ENCODE data around the gene HOXD13. TPM values are rescaled to one million over a fixed set of nuclear protein-coding genes. Genes with fewer than 3 reads are reported as not detected.
A peak's percentile ranks its signal among the peaks of the same experiment; 100 is the strongest.

Gene HOXD13
- total and polyA plus RNA-seq, 2 donors (not counting 3 experiments of a cell fraction or from before 2014, with no cell fraction given), result not detected

DNA sequence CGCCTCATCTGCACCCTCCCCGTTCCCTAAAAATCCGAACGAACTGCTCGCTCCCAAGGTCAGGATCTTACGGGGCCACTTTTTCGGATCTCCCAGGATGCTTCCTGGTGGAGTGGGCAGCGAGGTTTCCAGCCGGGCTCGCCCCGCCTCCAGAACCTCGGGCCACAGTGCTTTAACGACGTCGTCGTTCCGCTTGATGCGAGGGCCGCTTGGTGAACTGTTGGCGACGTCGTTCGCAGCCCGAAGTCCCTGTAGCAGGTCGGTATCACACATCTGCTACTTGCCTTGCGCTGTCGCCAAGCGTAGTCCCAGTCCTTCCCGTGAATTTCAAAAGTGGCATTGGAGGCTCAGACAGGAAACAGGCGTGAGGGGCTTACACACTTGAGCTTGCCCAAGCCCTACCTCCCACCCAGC, 24.1 kb upstream of the HOXD13 start:
- Histone ChIP-seq H3K4me3 (replicated peaks in 1 of 3; ENCODE audit: insufficient read depth in 1 of 3, low read depth in 1 of 3, low read length in 3 of 3) (no peak overlapping the region), H3K9me1 (replicated peaks; ENCODE audit: control insufficient read depth, extremely low read depth, insufficient read depth, low read length) (no peaks in the 10 kb centered on the region), H3K36me3 (ENCODE audit: control insufficient read depth in 2 of 2, extremely low read depth in 1 of 2, insufficient read depth in 2 of 2, low read length in 2 of 2) (no peaks in the 10 kb centered on the region), H3K27ac (ENCODE audit: insufficient read depth, low read depth, low read length) (no peak overlapping the region), H3K79me2 (ENCODE audit: control insufficient read depth, insufficient read depth, low read length) (no peaks in the 10 kb centered on the region), H3K27me3 (ENCODE audit: control insufficient read depth in 2 of 2, insufficient read depth in 2 of 2, low read length in 2 of 2) (peaks cover 84 to 97% of the 10 kb centered on the region in 2 experiments), H3K4me1 (ENCODE audit: control insufficient read depth, extremely low read depth, insufficient read depth, low read length) (peaks cover 5% of the 10 kb centered on the region), H3K9me3 (replicated peaks; ENCODE audit: control insufficient read depth, insufficient read depth, low read length) (no peaks in the 10 kb centered on the region), H2AFZ (ENCODE audit: low read depth, low read length) (no peak overlapping the region), H3K4me2 (ENCODE audit: insufficient read depth, low read length) (no peak overlapping the region), H3K9ac (replicated peaks; ENCODE audit: extremely low read depth, insufficient read depth, low read length) (no peak overlapping the region), H4K20me1 (replicated peaks; ENCODE audit: control insufficient read depth, extremely low read depth, insufficient read depth, low read length) (no peaks in the 10 kb centered on the region)
- ChIA-PET CTCF (no interaction called here), POLR2A (no interaction called here)
- FAIRE-seq (no peak), DNase-seq (ENCODE audit: low read depth, low spot score) (no peak)
- TF ChIP-seq EZH2 (IDR thresholded peaks at IDR 0.05; ENCODE audit: borderline replicate concordance, low read depth, low read length, severe bottlenecking) (peak; percentile 83), CTCF (IDR thresholded peaks at IDR 0.05; ENCODE audit: extremely low read depth in 1 of 2, insufficient read depth in 1 of 2, low read depth in 1 of 2, low read length in 2 of 2) (no peak)
- BruUV-seq (replicated peaks), result no TSS peak
- intact Hi-C loops (cut with micrococcal nuclease) (no loop called here), dilution Hi-C loops (cut with MboI; ENCODE audit: extremely low pct_ligation_motif_present, low sequenced_read_pairs) (no loop called here)

DNA sequence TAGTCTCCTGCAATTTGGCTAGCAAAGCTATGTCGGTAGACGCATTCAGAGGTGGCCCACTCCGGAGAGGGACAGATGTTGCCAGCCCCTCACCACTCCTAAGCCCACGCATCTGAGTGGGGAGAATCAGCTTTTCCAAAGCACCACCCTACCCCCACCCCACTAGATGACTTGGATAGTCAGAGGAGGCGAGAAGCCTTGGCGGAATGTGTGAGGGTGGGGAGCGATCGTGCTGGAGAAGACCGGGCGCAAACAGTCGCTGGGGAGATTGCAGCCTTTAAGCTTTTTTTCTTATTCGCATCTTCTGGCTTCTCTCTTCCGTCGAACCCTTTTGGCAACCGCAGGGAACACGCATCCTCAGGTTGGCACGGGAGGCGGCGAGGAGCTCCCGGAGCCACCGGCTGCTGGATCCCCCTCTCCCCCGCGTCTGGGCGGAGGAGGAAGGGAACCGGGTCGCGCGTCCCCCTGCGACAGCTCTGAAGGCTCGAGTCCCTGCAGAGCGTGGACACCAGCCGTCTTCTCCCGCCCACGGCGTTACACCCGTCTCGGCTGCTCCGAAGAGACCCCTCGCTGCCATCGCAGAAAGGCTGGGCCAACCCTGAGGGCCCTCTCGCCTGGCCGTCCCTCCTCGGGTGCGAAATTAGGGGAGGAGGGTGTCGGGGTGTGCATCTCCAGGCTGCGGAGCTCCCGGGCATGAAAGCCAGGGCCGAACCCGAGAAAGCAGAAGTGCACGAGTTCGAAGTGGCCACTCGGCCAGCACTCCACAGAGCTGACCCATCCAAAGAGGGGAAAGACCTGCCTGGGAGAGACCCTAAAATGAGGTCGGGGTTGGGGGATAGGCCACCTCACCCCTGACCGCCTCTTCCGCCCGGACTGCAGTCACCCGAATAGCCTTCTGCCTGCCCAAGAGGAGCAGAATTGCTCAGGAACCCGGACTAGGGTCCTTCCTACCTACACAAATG, 20.9 kb upstream of the HOXD13 start:
- no peak overlapping the region for H2AFZ ChIP-seq (ENCODE audit: low read depth, low read length)
- no peaks in the 10 kb centered on the region for H3K9me3 ChIP-seq (replicated peaks; ENCODE audit: control insufficient read depth, insufficient read depth, low read length)
- no peak overlapping the region for H3K27ac ChIP-seq (ENCODE audit: insufficient read depth, low read depth, low read length)
- TF ChIP-seq POLR2AphosphoS5 (IDR thresholded peaks at IDR 0.05; ENCODE audit: insufficient read depth, low read depth, low read length), result no peak
- peak; percentile 91 for TF ChIP-seq EZH2 (IDR thresholded peaks at IDR 0.05; ENCODE audit: borderline replicate concordance, low read depth, low read length, severe bottlenecking)
- TF ChIP-seq GATA2 (IDR thresholded peaks at IDR 0.05; ENCODE audit: insufficient read depth, insufficient read length, low read depth, low read length), result no peak
- no peak for TF ChIP-seq MYC (IDR thresholded peaks at IDR 0.05; ENCODE audit: low read depth, low read length)
- no peak for TF ChIP-seq CTCF (IDR thresholded peaks at IDR 0.05; ENCODE audit: extremely low read depth in 1 of 2, insufficient read depth in 1 of 2, low read depth in 1 of 2, low read length in 2 of 2)
- DNase-seq (ENCODE audit: low read depth, low spot score) (no peak), FAIRE-seq (no peak)
- H3K4me3 ChIP-seq (replicated peaks in 1 of 3; ENCODE audit: insufficient read depth in 1 of 3, low read depth in 1 of 3, low read length in 3 of 3), result no peak overlapping the region
- no peaks in the 10 kb centered on the region for H3K36me3 ChIP-seq (ENCODE audit: control insufficient read depth in 2 of 2, extremely low read depth in 1 of 2, insufficient read depth in 2 of 2, low read length in 2 of 2)
- H3K4me2 ChIP-seq (ENCODE audit: insufficient read depth, low read length), result no peak overlapping the region
- ChIA-PET POLR2A (no interaction called here), CTCF (interaction anchor here (0.9 to 1.1 kb wide), 3 partner anchors 8 to 381 kb away, joined by 3 to 6 read pairs (median 5); no protein-coding TSS in a partner anchor)
- H3K9ac ChIP-seq (replicated peaks; ENCODE audit: extremely low read depth, insufficient read depth, low read length), result no peak overlapping the region
- H3K27me3 ChIP-seq (ENCODE audit: control insufficient read depth in 2 of 2, insufficient read depth in 2 of 2, low read length in 2 of 2), result peaks cover 92 to 99% of the 10 kb centered on the region in 2 experiments
- dilution Hi-C loops (cut with MboI; ENCODE audit: extremely low pct_ligation_motif_present, low sequenced_read_pairs) (no loop called here), intact Hi-C loops (cut with micrococcal nuclease) (no loop called here)
- BruUV-seq (replicated peaks), result no TSS peak
- H3K4me1 ChIP-seq (ENCODE audit: control insufficient read depth, extremely low read depth, insufficient read depth, low read length), result peaks cover 5% of the 10 kb centered on the region
- no peaks in the 10 kb centered on the region for H3K79me2 ChIP-seq (ENCODE audit: control insufficient read depth, insufficient read depth, low read length)
- no peaks in the 10 kb centered on the region for H3K9me1 ChIP-seq (replicated peaks; ENCODE audit: control insufficient read depth, extremely low read depth, insufficient read depth, low read length)
- H4K20me1 ChIP-seq (replicated peaks; ENCODE audit: control insufficient read depth, extremely low read depth, insufficient read depth, low read length), result no peaks in the 10 kb centered on the region
